ENCODE data around the gene PPM1E. TPM values are rescaled to one million over a fixed set of nuclear protein-coding genes. Genes with fewer than 3 reads are reported as not detected.
"Not testable (repeated sequence)": the region's sequence is repeated elsewhere in the genome, so short reads cannot be mapped to it uniquely, and the experiment has no call there.

PPM1E gene
- total RNA-seq, 3 donors from 2014 or later = under 0.01 to 0.44 (median 0.16) TPM

- TF ChIP-seq POLR2AphosphoS5 (IDR thresholded peaks at IDR 0.05) = no peak
- TF ChIP-seq, protein P1, sequence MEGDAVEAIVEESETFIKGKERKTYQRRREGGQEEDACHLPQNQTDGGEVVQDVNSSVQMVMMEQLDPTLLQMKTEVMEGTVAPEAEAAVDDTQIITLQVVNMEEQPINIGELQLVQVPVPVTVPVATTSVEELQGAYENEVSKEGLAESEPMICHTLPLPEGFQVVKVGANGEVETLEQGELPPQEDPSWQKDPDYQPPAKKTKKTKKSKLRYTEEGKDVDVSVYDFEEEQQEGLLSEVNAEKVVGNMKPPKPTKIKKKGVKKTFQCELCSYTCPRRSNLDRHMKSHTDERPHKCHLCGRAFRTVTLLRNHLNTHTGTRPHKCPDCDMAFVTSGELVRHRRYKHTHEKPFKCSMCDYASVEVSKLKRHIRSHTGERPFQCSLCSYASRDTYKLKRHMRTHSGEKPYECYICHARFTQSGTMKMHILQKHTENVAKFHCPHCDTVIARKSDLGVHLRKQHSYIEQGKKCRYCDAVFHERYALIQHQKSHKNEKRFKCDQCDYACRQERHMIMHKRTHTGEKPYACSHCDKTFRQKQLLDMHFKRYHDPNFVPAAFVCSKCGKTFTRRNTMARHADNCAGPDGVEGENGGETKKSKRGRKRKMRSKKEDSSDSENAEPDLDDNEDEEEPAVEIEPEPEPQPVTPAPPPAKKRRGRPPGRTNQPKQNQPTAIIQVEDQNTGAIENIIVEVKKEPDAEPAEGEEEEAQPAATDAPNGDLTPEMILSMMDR (IDR thresholded peaks at IDR 0.05) = no peak
- no peak for TF ChIP-seq POLR2A (IDR thresholded peaks at IDR 0.05)
- Histone ChIP-seq H3K4me1 (no peaks in the 10 kb centered on the region), H3K36me3 (no peaks in the 10 kb centered on the region), H3K9me3 (peaks cover 0 to 10% of the 10 kb centered on the region in 2 donors), H3K4me3 (no peak overlapping the region), H3K27ac (no peak overlapping the region), H3K27me3 (no peaks in the 10 kb centered on the region)
- no peak for DNase-seq (ENCODE audit: low spot score in 2 of 2)
- intact Hi-C loops (cut with DNase I; ENCODE audit: low total_unique reads) = no loop called here
Observed at GRCh38 chr17:58831780-58832179, 76.1 kb downstream of the PPM1E start.

- no peak overlapping the region for H3K4me3 ChIP-seq
- H3K27ac ChIP-seq = no peak overlapping the region
- peaks cover 0 to 10% of the 10 kb centered on the region in 2 donors for H3K9me3 ChIP-seq
- TF ChIP-seq POLR2A (IDR thresholded peaks at IDR 0.05) = no peak
- TF ChIP-seq, protein P1 (IDR thresholded peaks at IDR 0.05) = no peak
- no peak for TF ChIP-seq POLR2AphosphoS5 (IDR thresholded peaks at IDR 0.05)
- H3K27me3 ChIP-seq = no peaks in the 10 kb centered on the region
- H3K36me3 ChIP-seq = no peaks in the 10 kb centered on the region
- intact Hi-C loops (cut with DNase I; ENCODE audit: low total_unique reads) = no loop called here
- DNase-seq (ENCODE audit: low spot score in 2 of 2) = no peak
- no peaks in the 10 kb centered on the region for H3K4me1 ChIP-seq
Observed at GRCh38 chr17:58832514-58832913, 76.9 kb downstream of the PPM1E start.

- intact Hi-C loops (cut with DNase I; ENCODE audit: low total_unique reads) = no loop called here
- no peaks in the 10 kb centered on the region for H3K27me3 ChIP-seq
- H3K27ac ChIP-seq = no peak overlapping the region
Observed at GRCh38 chr17:58837699-58838098, 82.0 kb downstream of the PPM1E start.

DNA sequence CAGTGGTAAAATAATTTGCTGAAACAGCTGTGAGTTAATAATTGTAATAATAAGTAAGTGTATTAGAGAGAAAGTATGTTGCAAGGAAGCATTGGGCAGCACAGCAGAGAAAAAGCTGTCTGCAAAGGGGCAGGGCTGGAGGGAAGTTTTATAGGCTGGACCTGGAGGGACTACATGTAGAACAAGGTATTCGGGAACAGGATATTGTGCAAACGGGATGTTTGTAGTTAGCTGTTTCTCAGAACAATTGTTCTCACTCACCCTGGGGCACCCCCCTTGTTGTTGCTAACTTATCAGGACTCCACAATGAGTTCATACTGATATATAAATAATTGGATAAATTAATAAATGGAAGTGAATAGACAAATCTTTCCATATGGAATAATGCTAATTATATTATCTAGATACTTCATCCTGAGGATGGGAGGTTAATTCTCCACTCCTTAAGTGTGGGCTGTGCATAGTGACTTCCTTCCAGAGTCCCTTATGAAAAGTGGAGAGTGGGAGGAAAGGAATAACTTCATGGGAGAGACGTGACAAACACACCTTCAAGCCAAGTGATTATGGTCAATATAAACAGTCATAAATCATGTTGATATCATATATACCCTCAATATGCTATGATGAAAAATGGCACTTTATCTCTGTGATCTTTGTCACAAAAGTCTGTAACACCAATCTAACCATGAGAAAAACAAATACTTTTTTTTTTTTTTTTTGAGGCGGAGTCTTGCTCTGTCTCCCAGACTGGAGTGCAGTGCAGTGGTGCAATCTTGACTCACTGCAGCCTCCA, 85.4 kb downstream of the PPM1E start:
- H3K27me3 ChIP-seq = no peaks in the 10 kb centered on the region
- no peaks in the 10 kb centered on the region for H3K4me1 ChIP-seq
- H3K4me3 ChIP-seq = no peak overlapping the region
- no peaks in the 10 kb centered on the region for H3K36me3 ChIP-seq
- no peaks in the 10 kb centered on the region for H3K9me3 ChIP-seq
- no peak for DNase-seq (ENCODE audit: low spot score in 2 of 2)
- no peak for TF ChIP-seq POLR2A (IDR thresholded peaks at IDR 0.05)
- TF ChIP-seq POLR2AphosphoS5 (IDR thresholded peaks at IDR 0.05) = no peak
- TF ChIP-seq, protein P1 (IDR thresholded peaks at IDR 0.05) = no peak
- intact Hi-C loops (cut with DNase I; ENCODE audit: low total_unique reads) = no loop called here
- H3K27ac ChIP-seq = no peak overlapping the region

More at GRCh38 chr17:58837699-58838098, 82.0 kb downstream of the PPM1E start:
- no peak for DNase-seq (ENCODE audit: low spot score in 2 of 2)
- Histone ChIP-seq H3K9me3 (peaks cover 0 to 1% of the 10 kb centered on the region in 2 donors), H3K4me3 (no peak overlapping the region), H3K4me1 (no peaks in the 10 kb centered on the region), H3K36me3 (no peaks in the 10 kb centered on the region)
- TF ChIP-seq POLR2AphosphoS5 (IDR thresholded peaks at IDR 0.05) (no peak), POLR2A (IDR thresholded peaks at IDR 0.05) (no peak)
- TF ChIP-seq, protein P1 (IDR thresholded peaks at IDR 0.05) = no peak

DNA sequence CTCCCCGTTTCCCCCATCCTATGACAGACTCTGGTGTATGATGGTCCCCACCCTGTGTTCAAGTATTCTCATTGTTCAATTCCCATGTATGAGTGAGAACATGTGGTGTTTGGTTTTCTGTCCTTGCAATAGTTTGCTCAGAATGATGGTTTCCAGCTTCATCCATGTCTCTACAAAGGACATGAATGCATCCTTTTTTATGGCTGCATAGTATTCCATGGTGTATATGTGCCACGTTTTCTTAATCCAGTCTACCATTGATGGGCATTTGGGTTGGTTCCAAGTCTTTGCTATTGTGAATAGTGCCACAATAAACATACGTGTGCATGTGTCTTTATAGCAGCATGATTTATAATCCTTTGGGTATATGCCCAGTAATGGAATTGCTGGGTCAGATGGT, 90.8 kb downstream of the PPM1E start:
- H3K27me3 ChIP-seq; H3K4me1 ChIP-seq; DNase-seq (ENCODE audit: low spot score in 2 of 2); H3K36me3 ChIP-seq; H3K27ac ChIP-seq; H3K9me3 ChIP-seq; H3K4me3 ChIP-seq; intact Hi-C loops (cut with DNase I; ENCODE audit: low total_unique reads): not testable (repeated sequence)

DNA sequence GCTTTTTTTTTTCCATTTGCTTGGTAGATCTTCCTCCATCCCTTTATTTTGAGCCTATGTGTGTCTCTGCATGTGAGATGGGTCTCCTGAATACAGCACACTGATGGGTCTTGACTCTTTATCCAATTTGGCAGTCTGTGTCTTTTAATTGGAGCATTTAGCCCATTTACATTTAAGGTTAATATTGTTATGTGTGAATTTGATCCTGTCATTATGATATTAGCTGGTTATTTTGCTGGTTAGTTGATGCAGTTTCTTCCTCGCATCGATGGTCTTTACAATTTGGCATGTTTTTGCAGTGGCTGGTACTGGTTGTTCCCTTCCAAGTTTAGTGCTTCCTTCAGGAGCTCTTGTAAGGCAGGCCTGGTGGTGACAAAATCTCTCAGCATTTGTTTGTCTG, 94.5 kb downstream of the PPM1E start:
- H3K27me3 ChIP-seq; H3K4me3 ChIP-seq; intact Hi-C loops (cut with DNase I; ENCODE audit: low total_unique reads); H3K4me1 ChIP-seq; H3K36me3 ChIP-seq; DNase-seq (ENCODE audit: low spot score in 2 of 2); H3K27ac ChIP-seq: not testable (repeated sequence)
- peaks cover 7 to 16% of the 10 kb centered on the region in 2 donors for H3K9me3 ChIP-seq

Measured in breast epithelium (tissue), 4 donors.